Fibroblast of villous mesenchyme (primary cell): ENCODE measurements around the gene B3GALT6. TPM values are rescaled to one million over a fixed set of nuclear protein-coding genes. Genes with fewer than 3 reads are reported as not detected.

Source experiments
- DNase-seq: peaks from one replicate; pipeline ENCODE4 v3.0.0-alpha.2; 2010; ENCODE audit warnings: low read depth
- H3K4me3 ChIP-seq: 2 replicates; pipeline ENCODE4 v1.5.1; 2011; ENCODE audit warnings: low read depth, mild to moderate bottlenecking, low read length
- CTCF ChIP-seq: IDR thresholded peaks from 2 replicates; pipeline ENCODE4 v1.5.1; 2012; ENCODE audit warnings: low read depth, mild to moderate bottlenecking, low read length; ENCODE audit not compliant: insufficient read depth
- total RNA-seq: library from RNA; depleted of rRNA; stranded (reverse); fragments of >200 nt; gene quantifications from 2 replicates; pipeline ENCODE4 v1.2.3, GENCODE V29; 2012

Gene B3GALT6
- total RNA-seq, 1 donor: 25.0 TPM

- DNase-seq: no peak
- no peak for TF ChIP-seq CTCF
- no peak overlapping the region for H3K4me3 ChIP-seq
Measured at GRCh38 chr1:1255611-1256010, 23.6 kb downstream of the B3GALT6 start.

GRCh38 chr1:1256956-1257871 is 25.2 kb downstream of the B3GALT6 start:
- no peak for TF ChIP-seq CTCF
- DNase-seq: no peak
- H3K4me3 ChIP-seq: no peak overlapping the region

- no peak for TF ChIP-seq CTCF
- DNase-seq: no peak
- H3K4me3 ChIP-seq: no peak overlapping the region
Measured at GRCh38 chr1:1259119-1259488, 27.1 kb downstream of the B3GALT6 start.

- DNase-seq: no peak
- no peak overlapping the region for H3K4me3 ChIP-seq
- no peak for TF ChIP-seq CTCF
Measured at GRCh38 chr1:1259540-1259939, 27.5 kb downstream of the B3GALT6 start.

DNA sequence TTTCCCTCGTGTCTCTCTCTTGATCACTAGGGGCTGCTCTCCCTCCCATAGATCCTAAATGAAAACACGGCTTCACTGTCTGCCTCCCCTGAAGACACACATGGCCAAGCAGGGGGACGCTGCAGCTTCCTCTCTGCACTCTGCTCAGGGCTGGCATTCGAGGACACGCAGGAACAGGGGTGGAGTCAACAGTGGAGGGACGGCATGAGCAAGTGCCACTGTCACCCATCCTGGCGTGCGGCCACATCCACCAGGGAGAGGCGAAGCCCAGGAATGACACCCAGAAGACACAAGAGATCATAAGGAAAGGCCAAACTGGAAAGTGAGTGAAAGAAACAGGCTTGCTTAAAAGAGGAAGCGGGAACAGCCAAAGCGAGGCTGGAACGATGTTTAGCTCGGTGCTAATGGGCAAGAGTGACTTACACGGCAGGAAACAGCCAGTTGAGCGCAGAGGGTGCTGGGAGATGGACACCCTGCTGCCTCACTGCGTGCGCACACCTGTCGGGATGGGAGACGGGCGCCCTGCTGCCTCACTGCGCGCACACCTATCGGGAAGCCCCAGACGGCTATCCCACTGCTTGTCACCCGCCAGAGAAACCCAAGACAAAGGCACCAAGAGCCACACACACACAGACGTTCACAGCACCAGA is 28.0 kb downstream of the B3GALT6 start:
- no peak for TF ChIP-seq CTCF
- DNase-seq: no peak
- no peak overlapping the region for H3K4me3 ChIP-seq

DNA sequence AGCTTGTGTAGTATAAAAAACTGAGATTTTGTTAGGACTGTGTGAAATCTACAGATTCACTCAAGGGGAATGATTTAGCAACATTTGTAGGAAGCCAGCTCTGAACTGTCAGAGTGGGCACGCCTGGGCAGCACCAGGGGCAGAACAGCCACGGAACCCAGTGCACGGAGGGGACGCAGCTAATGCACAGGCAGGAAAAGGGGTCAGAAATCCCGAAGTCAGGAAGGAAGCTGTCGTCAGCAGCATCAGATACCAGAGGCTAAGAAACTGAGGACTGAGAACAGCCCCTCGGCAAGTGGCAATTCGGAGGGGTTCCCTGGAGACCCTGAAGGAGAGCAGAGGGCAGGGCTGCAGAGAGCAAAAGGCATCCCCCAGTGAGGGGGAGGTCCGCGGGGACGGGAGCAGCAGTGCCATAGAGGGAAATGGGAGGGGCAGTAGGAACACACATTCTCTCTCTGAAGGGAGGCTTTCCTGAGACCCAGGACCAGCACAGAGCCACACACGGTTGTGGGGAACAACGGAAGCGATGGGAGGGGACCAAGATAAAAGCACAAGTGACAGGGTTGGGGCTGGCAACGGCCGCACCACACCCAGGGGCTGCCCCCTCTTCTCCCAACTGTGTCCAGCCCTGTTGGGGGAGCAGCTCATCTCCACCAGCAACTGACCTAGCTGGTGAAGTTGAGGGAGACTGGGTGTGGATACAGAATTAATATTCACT is 29.0 kb downstream of the B3GALT6 start:
- no peak overlapping the region for H3K4me3 ChIP-seq
- no peak for TF ChIP-seq CTCF
- DNase-seq: no peak
